8988T (cell line): ENCODE data around the gene ARFGEF3.

ENCODE experiments used
- DNase-seq: peaks from one replicate; pipeline ENCODE4 v3.0.0; 2011

The ARFGEF3 gene

DNA sequence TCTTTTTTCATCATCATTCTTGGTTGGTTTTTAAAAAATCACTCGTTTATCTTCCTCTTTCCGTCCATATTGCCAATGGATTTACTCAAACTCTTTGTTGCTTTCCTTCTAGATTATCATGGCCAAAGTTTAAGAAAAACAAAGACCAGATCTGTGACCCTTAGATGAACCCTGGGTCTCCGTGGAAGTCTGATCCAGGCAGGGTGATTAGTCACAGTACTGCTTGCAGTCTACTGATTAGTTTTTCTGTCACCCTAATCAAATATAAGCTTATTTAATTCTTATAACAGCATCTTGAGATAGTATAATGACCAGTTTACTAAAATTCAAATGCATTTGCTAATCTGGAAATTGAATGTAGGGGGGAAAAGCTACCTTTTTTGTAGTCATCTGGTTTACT, 210.0 kb downstream of the ARFGEF3 start:
- DNase-seq = no peak

- no peak for DNase-seq
These were observed 211.1 kb downstream of the ARFGEF3 start for GRCh38 chr6:138372711-138373463.

- no peak for DNase-seq
These were observed 212.5 kb downstream of the ARFGEF3 start for GRCh38 chr6:138374230-138374629.

DNA sequence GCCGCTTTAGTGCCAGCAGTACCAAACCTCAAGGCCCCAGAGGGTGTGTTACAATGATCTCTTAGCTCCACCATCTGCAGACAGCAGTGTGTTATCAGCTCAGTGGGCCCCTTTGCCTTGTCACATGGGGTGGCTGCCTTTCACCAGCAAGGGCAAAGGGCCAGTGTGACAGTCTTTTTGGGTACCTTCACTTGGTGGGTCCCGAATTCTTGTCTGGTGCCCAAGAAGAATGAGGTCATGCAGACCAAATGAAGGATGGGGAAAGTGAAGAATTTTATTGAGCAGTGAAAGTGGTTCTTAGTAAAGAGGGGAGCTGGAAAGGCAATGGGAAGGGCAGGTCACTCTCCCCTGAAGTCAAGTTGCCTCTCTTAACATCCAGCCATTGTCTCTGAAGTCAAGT, 213.1 kb downstream of the ARFGEF3 start:
- no peak for DNase-seq

- DNase-seq = no peak
These were observed 215.3 kb downstream of the ARFGEF3 start for GRCh38 chr6:138377042-138377441.

GRCh38 chr6:138377844-138378243, 216.1 kb downstream of the ARFGEF3 start, which contains the start of gene SMIM28:
Gene SMIM28 (plus strand): TSS chr6:138377905. CDS start chr6:138378073, 168 bp downstream.
- no peak for DNase-seq

- no peak for DNase-seq
These were observed 216.7 kb downstream of the ARFGEF3 start for GRCh38 chr6:138378463-138378862.

DNA sequence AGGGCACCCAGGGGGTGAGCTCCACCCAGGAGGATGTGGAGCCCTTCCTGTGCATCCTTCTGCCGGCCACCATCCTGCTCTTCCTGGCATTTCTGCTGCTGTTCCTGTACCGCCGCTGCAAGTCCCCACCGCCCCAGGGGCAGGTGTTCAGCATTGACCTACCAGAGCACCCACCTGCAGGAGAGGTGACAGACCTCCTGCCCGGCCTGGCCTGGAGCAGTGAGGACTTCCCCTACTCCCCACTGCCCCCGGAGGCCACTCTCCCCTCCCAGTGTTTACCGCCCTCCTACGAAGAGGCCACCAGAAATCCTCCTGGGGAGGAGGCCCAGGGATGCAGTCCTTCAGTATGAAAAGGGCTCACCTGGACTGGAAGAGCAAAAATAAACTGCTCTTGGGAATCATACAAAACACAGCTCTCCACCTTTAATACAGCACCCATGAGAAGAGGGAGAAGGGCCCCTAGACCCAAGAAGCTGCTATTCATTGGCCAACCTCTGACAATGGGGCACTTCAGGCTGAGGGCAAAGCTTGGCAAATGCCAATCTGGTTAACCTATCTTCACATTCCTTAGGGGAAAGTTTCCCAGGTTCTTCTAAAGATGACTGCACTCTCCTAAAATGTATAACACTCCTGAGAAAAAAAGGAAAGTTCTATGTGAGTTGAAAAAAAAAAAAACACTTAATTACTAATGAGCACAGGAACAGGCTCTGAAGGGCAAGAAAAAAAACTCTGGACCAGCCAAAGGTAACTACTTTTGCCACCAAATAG, 220.9 kb downstream of the ARFGEF3 start:
- no peak for DNase-seq

DNA sequence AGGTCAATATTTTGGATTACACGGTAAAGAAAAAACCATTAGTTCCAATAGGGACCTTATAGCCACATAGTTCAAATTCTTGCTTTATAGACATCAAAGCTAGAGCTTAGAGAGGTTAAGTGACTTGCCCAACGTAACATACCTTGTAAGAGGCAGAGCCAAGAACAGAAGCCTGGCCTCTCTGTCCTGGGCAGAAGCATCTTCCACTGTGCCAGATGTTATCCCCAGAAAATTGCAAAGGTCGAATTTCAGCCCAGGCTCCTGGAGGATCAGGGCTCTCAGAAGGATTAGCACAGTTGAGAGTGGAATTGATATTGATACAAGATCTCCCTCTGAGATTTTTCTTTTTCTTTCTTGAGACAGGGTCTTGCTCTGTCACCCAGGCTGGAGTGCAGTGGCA, 222.0 kb downstream of the ARFGEF3 start:
- no peak for DNase-seq

GRCh38 chr6:138386897-138387296, 225.2 kb downstream of the ARFGEF3 start:
- DNase-seq = no peak

GRCh38 chr6:138387577-138388368, 226.0 kb downstream of the ARFGEF3 start:
- no peak for DNase-seq

GRCh38 chr6:138389551-138389950, 227.8 kb downstream of the ARFGEF3 start:
- DNase-seq = no peak
